GM10847 (cell line): Measurements from ENCODE around the gene SRGAP3.

Experiments used
- POLR2A ChIP-seq: IDR thresholded peaks from 2 replicates; pipeline ENCODE4 v1.6.1; 2011; ENCODE audit not compliant: insufficient read length; ENCODE audit errors: extremely low read depth

The SRGAP3 gene

DNA sequence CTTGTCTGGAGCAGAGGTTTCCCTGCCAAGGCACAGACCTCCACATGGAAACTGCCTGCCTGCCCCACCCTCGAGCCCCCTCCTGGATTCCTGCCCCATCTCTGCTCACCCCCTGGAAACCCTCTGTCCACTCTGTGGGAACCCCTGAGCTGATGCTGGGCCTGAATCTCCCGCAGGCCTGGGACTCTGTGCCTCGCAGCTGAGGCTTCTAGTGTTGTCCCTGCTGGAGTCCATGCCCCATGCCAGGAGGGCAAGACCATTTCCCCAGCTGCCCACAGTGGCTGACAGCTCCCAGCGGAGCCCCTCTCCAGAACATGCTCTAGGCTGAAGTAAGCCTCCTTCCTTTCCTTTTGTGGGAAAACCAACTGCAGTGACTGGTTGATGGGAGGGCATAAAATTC, 46.9 kb downstream of the SRGAP3 start:
- TF ChIP-seq POLR2A, result no peak

DNA sequence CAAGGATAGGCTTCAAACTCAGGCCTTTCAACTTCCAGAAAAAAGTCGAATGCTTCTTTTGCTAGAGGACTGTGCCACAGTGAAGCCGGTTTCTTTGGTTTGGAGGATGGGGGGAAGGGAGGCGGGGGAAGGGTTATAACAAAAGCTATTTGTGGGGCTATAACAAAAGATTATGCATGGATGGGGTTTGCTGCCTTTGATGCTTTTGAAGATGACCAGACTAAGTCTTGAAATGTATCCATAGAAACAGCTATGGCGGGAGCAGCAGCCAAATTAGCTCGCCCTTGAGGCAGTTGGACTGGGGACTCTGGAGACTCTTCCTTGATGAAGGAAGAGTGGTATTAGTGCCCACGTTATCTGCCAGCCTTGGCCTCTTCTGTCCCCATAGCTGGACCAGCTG, 47.5 kb downstream of the SRGAP3 start:
- no peak for TF ChIP-seq POLR2A

DNA sequence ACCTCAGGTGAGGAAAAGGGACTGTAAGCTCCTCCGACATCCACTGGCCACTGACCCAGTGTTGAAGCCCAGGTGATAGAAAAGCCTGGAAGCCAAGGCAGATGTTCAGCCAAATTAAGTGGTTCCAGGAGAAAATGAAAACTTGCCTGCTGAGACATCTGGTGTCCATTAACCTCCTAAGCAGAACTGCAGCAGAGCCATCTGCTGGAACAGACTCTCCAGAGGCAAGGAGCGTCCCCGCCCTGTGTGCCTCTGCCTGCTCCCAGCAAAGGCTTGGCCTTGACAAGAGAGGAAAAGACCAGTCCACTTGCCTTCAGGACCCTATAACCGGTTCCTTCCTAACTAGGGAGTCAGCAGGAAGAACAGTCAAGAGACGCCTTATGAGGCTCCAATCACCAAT, 48.2 kb downstream of the SRGAP3 start:
- no peak for TF ChIP-seq POLR2A

DNA sequence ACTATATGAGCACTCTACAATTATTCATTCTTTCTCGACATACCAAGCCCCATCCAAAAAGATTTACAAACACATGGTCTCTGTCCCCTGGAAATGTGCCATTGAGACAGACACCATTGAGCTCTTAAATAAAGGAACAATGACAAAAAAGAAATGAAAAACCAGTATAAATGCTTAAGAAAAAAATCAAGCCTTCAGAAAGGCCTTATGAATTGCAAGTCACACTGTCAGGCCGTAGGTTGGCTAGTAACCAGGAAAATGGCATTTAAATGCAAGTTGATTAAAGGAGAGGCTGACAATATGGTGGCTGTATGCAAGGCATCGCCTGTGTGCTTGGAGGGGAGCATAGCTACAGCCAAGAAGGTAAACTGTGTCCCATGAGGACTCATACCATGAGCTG, 49.7 kb downstream of the SRGAP3 start:
- TF ChIP-seq POLR2A, result no peak

DNA sequence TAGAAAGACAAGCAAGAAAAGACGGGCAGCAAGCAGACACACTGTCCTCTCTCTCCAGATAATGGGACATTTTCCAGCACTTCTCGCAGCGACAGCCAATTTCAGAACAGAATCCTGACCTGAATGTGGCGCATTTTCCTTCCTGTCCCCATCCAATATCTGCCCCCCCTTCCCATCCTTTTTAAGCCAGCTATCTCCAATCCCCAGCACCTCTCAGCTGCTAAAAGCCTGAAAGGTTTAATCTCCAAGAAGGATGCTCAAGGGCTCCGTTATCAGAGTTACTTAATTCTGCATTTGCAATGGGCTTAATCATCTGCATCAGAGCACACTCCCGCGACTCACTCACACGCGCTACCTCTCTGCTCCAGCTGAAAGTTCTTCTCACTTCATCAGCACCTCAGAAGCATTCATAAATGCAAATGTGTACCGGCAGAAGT, 50.5 kb downstream of the SRGAP3 start:
- TF ChIP-seq POLR2A, result no peak

DNA sequence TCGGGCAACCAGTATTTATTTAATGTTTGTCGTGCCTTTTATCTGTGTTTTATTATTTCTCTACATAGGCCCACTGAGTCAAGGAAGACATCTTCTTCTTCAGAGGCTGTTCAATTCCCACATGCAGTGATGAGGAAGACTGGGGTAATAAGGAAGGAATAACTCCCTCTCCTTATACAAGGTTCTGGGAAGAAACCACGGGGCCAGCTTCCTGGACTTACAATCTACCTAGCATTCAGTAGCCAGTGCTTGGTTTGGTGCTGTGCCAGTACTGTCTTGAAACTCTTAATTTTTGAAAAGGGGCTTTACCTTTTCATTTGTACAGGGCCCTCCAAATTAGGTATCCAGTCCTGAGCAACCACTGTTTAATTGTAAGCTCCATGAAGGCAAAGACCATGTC, 51.2 kb downstream of the SRGAP3 start:
- TF ChIP-seq POLR2A, result no peak

DNA sequence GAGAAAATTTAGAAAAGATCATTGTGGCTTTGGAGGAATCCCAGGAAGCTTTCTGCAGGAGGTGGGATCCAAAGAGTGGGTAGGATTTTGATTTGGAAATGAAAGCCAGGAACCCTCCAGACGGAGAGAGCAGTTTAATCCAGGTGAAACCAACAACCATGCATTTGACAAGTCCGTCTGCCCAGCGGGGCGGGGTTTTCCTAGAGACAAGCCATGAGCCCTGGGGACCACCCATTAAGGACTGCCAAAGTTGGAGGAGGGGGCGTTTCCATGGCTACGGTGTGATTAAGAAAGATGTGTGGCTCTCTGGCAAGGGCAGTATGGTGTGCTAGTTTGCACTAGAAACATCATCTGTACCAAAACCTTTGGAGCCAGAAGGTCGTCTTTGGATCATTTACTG, 53.4 kb downstream of the SRGAP3 start:
- TF ChIP-seq POLR2A, result no peak

DNA sequence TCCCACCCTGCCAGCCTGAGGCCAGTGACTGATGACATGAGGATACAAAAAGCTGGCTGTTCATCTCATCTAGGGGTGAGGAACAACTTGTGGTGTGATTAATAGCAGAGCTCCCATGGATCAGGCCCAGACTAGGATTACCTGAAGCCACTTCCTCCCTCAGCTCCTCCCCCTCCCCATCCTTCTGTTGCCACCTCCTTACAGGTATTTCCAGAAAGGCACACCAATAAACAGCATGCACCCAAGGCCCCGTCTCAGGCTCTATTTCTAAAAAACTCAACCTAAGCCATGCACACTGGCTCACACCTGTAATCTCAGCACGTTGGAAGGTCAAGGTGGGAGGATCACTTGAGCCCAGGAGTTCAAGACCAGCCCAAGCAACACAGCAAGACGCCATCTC, 54.1 kb downstream of the SRGAP3 start:
- no peak for TF ChIP-seq POLR2A

DNA sequence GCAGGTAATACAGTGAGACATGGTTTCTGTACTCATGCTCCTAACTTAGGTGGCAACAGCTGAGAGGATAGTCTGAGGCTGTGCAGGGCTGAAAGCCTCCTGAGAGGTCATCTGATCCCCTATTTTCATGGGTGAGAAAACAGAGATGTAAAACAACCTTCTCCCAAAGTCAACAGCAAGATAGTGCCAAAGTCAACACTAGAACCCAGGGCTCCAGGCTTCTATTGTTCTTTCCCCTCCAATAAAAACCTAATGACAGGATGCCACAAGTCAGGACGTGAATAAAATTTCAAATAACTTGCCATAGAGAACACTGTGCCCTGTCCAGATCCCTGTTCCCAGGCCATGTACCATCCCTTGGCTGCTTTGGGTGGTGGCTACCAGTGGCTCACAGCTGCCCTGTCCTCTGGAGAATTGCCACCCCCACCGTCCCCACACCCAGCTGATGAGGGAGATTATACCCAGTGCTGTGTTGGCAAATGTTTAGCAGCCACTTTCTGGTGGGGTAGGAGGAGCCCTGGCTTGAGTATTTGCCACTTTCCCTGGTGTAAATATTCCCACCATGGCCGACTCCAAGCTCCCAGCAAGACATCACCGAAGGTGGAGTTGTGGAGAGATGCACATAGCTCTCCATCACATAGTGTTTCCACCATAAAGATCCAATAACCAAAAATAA, 54.8 kb downstream of the SRGAP3 start:
- TF ChIP-seq POLR2A, result no peak

DNA sequence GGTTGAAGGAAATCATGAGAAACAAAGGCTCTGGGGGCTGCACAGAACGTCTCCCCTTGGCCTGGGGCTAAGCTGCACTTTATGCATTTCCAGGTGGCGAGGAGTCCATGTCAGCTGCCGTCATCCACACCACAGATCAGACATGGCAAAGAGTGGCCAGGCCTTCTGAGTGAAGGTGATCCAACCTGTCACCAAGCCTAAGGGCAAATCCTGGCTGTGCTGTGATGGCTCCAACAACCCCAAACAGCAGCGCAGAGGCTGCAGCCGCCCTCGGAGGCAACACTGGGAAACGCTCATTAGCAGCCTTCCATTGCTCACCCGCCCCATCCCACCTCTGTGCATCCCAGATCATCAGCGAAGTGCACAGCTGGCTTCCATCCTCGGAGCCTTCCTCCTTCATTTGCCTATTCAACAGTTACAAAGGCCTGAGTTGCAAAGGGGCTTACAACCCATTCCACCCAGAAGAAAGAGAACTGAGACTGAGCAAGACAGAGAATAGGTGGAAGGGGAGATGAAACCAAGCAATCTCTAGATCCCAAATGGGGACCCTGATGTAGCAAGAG, 55.7 kb downstream of the SRGAP3 start:
- no peak for TF ChIP-seq POLR2A

DNA sequence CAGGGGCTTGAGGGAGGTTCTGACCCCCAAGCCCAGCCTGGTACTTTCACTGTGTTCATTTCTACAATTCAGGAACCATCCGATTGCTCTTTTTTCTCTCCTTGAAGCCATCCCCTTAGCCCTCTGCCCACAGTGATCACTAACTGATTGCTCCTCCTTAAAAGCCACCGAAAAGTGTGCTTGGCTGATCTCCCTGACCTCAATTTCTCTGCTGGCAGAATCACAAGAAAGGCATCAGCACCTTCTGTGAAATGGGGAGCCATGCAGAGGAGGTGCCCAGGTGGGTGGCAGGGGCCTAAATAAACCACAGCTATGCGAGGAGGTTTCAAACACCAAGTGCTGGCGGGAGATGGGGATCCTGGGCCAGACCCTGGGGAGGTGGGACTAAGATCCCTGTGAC, 56.2 kb downstream of the SRGAP3 start:
- no peak for TF ChIP-seq POLR2A

DNA sequence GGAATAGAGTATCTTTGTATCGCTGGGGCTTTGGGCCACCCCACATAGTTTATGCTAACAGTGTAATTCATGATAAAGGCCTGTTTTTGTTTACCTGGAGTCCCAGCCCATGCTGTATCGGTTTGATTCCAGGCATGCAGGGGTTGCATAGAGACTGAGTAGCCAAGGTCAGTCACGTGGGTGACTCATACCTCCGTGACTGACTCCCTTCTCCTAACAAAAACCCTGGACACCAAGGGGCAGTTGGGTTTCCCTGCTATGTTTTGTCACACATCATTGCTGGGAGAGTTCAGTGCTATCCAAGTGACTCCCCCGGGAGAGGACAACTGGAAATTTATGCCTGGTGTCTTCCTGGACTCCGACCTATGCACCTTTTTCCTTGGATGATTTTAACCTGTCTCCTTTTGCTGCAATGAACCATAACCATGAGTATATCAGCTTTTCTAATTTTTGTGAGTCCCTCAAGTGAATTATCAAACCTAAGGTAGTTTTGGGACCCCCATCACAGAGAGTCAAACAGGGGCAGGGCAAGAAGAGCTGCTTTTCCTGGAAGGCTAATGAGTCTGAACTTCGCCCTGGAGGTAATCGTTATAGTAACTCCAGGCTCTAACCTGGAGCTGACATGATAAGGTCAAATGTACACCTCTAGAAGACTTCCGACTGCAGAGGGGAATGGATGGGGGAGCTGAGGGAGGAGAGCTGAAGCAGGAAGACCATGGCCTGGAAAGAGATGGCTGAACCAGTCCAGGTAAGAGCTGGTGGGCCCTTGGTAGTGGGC, 57.0 kb downstream of the SRGAP3 start:
- no peak for TF ChIP-seq POLR2A

DNA sequence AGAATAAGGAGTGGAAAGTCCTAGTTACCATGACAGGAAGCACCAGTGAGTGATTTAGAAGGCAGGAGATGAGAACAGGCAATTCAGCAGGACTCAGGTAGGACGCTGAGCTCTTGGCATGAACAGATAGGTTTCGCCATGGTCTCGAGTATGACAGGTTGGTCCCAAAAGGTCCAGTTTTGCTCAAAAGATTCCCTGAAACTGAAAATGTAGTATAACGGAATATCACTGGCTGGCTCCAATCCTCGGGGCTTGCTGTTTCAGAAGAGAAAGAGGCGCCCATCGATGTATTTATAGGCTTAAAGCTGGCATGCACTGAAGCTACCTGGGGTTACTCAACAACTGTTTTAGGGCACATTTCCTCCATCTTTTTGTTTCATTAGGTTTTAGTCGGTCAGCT, 59.2 kb downstream of the SRGAP3 start:
- TF ChIP-seq POLR2A, result no peak

DNA sequence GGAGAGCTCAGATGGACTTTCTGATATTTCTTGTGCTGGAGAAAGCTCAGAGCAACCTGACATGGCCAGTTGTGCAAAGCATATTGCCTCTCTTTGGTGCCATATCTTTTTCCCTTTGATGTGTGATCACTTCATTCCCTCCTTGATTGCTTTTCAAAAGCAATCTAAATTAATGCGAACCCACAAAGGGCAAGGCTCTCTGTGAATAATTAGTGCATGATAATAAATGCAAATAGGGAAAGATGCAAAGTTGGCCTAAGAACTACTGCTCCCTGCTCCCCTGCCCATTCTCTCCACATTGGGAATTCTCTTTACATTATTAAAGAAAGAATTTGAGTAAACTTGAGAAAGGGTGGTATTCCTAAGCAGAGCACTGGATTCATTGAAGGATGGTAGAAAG, 60.9 kb downstream of the SRGAP3 start:
- no peak for TF ChIP-seq POLR2A

DNA sequence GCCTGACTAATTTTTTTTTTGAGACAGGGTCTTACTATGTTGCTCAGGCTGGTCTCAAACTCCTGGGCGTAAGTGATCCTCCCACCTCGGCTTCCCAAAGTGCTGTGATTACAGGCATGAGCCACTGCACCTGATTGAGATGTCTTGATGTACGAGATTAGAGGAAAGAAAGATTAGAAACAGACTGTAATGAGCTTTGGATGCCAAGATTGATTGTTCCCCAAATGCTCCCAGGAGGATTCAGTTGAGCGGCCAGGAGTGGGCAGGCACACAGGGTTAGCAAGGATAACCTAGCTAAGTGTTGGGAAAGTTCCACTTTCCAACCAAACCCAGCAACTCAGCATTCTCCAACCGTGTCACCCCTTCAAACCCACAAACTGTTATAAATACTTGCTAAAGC, 63.7 kb downstream of the SRGAP3 start:
- TF ChIP-seq POLR2A, result no peak

DNA sequence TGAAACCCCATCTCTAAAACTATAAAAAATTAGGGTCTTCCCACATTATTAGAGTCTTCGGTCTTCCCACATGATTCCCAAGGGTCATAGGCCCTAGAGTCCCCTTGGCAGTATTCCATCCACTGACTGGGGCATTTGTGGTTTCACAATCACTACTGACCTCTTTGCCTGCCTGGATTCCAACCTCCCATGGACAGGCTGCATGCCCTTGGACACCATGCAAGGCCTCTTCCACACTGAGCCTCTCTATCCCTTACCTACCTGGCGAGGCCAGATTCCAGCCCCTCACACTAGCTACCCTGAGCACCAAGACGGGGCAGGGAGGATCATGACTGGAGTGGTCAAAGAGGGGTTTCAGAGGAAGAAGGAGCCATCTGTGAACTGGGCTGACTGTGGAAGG, 64.4 kb downstream of the SRGAP3 start:
- TF ChIP-seq POLR2A, result no peak
